ENCODE results near the gene IPO8.
A peak's percentile ranks its signal among the peaks of the same experiment; 100 is the strongest.

IPO8 gene

DNA sequence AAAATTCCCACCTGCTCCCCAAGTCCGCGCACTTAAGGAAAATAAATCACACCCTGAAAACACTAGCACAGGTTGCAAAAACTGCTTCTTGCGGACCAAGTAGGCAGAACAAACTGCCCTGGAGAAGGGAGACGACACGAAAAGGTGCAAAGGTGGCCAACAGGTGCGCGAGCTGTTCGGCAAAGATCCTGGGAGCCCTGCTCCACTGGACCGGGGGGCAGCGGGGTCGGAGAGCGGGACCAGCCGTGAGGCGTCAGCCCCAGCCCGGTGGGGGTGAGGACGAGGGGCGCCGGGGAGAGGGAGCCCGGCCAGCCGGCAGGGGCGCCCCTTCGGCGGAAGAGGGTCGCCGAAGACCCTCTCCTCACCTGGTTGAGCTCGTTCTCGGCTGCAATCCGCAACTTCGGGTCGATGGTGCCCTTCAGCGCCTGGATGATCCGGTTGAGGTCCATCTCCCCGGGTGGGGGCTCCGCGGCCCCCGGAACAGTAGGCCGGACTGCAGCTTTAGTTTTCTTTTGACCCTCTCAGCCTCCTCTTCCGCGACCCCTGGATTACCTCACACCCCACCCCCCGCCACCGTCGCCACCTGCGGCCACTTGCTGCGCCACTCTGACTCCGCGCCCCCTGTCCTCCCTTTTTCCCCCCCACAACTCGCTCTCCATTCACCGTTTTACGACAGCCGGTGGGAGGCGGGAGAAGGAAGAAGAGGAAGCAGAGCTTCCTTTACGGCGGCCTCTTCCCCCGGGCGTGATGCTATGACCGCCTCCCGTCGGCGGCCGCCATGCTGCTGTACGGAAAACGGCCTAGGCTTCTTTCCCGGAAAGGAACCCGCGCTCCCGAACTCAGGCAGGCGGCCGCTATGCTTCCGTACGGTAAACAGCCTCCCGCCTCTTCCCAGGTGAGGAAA lies at the start of gene IPO8:
TSS of gene IPO8 (minus strand) at position 671 of the 904 bp plus-strand sequence. CDS start at position 449, 222 bp downstream.
- DNase-seq, result peak; percentile 88 to 90

DNA sequence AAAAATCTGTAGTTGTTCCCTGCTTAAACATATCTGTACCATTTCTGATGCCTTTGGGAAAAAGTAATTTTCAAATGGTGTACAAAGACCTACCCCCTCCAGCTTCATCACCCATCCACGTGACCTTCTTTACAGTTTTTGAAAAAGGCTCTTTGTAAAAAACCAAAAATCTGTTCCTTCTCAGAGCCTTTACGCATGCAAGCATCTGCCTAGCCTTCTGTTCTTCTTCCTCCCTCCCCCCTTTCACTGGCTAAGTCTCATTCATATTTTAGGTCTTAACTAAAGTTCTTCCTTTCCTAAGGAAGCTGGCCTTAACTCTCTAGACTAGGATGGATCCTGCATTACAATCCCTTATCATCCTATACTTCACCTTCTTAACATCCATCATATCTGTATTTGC lies 48.7 kb upstream of the IPO8 start:
- DNase-seq, result no peak

DNA sequence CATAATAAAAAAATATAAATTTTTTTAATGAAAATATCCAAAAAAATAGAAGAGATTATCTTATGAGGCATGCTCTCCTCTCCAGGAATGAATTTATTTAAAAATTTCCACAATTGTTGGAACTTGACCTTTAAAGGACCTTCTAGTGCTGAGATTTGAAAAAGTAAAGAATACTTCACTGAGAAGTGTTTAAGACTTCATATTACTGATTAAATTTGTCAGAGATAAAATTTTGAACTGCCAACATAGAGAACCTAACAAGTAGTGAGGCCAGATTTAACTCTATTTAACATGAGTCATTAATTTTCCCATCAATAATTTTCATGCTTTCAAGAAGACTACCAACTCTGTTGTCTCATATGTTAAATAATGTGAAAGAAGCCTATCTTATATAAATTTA lies 44.6 kb upstream of the IPO8 start:
- no peak for DNase-seq

DNA sequence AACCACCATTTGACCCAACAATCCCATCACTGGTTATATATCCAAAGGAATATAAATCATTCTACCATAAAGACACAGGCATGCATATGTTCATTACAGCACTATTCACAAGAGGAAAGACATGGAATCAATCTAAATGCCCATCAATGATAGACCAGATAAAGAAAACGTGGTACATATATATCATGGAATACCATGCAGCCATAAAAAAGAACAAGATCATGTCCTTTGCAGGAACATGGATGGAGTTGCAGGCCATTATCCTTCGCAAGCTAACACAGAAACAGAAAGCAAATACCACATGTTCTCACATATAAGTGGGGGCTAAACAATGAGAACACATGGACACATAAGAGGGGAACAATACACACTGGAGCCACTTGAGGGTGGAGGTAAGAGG lies 43.4 kb upstream of the IPO8 start:
- no peak for DNase-seq

DNA sequence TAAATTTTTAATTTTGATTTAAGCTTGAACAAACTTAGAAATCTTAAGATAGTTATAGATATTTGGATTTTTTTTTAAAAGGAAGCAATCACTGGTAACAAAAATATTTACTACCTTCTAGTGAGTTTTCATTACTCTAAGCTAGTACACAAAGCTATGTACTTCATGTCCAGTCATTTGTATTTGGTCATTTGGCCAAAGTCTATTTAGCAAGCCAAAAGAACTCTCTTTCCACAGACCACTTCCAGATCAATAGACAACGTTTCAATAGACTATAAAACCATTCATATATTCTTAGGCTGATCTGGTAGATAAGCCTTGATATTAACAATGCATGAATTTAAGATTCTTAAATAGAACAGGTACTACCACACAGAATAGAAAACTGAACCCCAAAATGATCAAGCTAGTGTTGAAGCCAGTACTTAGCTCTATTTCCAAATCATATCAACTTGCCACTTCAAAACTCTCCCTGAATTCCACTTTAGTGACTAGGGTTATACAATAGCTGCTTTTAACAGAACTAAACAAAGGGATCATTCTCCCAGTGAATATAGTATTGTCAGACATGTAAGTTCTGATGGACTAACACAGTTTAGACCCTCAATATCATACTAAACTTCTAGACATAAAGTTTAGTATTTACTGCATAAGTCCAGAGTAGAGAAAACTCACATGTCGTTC lies 37.4 kb upstream of the IPO8 start:
- DNase-seq, result no peak

DNA sequence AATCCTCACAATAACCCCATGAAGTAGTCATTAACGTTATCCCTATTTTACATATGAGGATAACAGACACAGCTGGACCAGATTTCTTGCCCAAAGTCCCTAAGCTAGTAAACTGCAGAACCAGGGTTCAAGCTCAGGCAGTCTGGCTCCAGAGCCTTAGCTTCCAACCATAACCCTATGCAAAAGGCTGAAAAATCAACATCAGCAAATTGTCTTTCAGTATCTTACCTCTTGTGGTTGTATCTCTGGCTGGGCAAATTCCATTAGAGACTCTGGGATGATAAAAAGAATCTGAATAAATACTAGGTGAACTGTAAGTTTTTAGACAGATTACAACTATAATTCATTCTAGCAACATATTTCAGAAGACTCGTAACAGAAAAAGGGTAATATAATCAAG lies 34.3 kb upstream of the IPO8 start:
- DNase-seq, result no peak

DNA sequence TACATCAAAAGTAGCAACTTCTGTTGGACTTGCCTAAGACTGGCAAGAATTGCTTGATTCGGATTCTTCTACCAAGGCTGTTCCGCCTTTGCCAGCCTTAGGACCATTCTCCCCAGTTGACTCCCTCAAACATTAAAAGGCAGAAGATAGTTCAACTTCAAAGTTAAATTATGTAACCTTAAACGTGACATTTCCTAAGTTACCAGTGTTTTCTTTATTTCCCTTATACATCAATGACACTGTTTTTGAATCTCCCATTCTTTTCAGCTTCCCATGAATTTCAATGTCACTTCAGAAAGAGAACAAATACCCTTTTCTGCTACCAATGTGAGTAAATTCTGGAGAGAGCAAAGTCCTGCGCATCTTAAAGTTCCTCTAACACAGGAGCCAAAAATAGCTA lies 33.9 kb upstream of the IPO8 start:
- no peak for DNase-seq

DNA sequence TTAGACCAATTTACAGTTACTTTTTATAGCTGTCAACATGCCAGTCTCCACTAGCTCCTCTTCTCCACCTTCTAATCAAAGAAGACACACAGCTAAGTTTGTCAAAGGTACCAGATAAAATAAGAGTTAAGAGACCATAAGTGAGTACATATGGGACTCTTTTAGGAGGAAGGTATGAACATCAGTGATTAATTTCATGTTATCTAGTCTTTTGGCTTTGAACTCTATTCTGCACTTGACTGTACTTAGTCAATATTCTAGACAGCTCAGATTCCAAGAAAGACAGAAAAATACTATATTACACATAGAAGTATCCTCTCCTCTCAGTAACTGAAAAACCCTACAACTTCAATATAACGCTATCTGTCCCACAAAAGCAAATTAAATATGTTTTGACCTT lies 31.0 kb upstream of the IPO8 start:
- no peak for DNase-seq

DNA sequence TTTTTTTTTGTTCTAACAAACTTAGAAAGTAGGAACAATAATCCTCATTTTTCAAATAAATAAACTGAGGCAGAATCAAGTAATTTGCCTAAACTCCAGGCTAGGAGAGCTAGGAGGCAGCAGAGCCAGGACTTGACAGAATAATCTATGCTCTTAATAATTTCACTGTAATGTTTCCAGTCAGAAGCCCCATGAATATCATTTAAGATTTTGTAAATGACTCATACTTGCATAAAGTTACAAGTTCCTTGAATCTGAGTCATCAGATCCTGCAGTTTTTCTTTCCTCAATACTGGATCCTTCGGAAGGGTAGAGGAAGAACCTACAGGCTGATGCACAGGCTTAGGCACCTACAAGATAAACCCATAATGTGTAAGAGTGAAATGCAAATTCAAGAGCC lies 30.1 kb upstream of the IPO8 start:
- DNase-seq, result no peak

DNA sequence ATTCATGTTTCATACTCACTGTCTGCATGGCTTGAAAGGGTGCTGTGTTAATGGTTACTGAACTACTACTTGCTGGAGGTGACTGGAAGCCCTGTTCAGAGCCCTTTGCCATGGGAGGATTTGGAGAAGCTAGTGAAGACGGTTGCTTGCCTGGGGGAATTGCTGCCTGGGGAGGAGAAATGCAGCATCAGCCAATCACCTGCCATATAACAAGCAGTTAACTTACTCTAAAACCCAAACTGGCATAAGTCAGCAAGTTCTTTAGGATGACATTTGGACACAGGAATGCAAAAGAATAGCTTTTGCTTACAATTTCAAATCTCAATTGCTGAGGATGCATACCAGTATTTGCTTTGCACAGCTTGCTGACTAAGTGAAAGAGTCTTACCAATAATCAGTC lies 23.4 kb upstream of the IPO8 start:
- DNase-seq, result no peak

DNA sequence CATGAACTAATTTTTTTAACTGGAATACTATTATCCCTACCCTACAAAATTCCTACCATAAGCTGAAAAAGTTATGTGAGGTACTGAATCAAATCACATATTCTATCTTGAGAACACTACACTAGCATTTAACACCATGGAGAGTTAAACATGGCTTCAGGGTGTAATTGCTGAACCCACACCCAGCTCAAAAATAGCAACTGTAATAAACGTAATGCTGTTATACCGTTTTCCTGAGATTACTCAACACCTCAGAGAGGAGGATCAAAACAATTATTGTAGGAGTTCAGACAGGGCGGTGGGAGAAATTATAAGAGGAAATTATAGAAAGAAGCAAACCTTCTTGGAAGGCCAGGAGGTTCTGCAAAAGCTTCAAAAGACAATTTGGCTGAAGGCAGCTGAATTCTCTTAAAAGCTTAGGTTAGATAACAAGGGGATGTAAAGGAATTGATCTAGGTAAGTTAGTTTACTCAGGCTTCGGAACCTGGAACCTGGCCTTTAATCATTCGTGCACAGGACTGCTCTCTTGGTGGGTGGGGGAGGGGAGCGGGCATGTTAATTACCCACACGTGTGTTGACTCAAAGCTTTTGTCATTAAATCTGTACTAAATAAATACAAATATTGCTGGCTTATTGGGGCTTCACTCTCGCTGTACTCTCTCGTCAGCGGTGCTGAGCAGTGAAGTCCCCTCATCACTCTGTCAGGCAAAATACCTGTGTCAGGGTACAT lies 12.1 kb upstream of the IPO8 start:
- DNase-seq, result no peak

DNA sequence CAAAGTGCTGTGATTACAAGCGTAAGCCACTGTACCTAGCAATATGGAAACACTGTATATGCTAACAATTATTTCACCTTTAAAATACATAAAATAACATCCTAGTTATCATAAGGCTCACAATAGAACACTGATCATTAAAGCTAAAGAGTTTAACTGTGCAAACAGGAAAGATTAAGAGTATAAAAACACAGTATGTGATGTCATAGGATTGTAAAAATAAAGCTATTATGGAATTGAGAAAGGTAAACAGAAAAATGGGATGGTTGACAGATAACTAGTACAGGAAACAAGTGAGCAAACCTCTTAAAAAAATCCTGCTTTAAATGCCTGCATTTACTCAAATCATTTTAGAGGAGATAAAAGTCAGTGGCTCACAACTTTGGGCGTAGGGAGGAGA lies 10.8 kb upstream of the IPO8 start:
- no peak for DNase-seq

DNA sequence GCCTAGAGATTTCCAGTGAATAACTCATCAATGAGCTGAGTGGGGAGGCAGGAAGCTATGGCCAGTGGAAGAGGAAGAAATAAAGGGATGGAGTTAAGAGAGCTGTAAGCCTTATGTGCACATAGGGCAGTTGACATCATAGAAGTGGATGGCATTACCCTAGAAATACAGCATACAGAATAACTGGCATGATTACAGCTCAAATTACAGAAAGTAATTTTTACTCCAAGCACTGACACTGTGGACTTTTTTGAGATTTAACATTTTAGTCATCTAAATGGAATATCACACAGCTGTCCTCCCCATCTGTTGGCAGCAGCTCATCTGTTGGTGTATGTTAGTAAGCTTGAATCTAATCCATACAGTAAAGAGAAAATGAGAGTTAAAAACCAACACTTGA lies 5.4 kb upstream of the IPO8 start:
- no peak for DNase-seq

DNA sequence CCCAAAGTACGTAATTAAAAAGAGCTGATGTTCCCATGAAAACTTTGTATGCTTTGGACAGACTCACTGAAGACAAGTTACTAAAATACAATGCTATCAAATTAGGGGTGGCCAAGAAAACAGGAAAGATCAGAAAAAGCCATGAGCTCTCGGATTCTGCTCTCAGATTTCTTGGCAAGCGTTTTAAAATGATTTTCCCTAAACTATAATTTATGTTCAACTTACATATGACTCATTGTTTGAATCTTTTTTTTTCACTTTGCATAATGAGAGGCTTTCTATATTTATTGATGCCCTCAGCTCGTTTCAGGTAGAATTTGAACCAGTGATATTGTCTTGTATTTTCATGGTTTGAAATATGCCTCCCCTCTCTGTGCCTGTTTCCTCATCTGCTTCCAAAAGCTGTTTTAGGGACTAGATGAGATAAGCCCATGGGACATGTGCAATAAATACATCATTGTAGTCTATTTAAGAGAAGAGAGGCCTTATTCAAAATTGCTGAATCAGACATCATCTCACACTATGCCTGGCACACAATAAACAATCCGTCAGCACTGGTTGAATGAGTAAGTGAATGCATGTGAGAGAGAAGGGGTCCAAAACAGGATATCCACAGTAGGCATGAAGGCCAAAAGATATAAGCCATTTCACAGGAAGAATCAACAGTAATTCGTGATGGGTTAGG lies 4.7 kb upstream of the IPO8 start:
- no peak for DNase-seq

DNA sequence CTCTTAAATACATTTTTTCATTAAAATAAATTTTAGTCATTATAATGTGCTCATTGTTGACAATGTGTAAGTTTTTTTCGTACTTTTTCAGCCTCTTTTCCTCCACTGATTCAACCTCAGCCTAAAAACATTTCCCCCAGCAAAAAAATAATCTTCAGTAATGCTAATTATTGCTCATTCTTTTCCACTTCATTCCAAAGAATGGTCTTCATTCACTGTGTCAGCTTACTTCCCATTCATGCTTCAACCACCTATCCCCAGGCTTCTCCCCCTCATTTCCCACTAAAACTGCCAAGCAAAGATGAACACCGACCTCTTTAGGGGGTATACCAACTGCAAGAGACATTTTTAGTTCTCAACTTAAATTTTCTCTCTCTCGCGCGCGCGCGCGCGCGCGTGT lies 2.7 kb upstream of the IPO8 start:
- DNase-seq, result no peak

DNA sequence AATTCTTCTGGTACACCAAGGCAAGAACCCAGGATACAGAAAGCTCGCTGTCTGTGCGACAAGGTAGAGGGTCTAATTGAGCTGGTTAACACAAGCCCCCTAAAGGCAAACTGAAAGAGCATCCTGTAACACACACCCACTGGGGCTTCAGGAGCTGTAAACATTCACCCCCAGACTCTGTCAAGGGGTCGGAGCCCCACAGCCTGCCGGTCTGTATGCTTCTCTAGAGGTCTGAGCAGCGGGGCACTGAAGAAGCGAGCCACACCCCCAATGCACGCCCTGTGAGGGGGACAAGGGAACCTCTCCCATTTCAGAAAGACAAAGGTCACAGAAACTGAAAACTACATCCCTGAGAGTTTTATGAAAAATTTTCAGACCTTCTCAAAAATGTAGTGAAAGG lies 1.3 kb upstream of the IPO8 start:
- no peak for DNase-seq

DNA sequence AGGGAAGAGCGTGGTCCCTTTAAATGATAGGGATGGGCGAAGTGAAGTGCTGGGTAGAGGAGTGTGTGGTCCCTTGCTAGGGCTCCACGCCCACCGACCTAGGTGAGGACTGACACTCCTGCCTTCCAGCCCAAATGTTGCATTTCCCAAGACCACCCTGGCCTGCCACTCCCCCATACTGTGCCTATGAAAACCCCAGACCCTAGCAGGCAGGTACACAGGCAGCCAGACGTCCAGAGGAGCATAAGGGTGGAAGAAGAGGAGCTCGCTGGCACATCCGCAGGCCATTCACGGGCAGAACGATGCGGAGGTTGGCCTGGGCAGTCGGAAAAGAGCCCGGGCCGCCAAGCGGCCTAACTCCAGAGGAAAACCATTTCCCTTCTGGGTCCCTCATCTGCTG lies 817 bp upstream of the IPO8 start:
- DNase-seq, result no peak

DNA sequence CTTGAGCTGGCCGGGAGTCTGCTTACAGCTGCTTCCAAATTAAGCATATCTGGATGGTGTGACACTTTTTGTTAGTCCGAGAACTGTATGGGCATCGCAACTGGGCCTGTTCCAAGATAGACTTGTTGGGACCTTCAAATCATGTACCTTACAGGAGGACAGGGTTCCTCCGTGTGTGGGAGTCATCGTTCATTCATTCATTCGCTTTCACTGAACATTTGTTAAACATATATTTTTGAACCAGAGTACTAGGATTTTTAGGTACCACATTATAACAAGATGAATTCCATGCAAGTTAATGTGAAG lies 387 bp upstream of the IPO8 start:
- DNase-seq, result no peak

DNA sequence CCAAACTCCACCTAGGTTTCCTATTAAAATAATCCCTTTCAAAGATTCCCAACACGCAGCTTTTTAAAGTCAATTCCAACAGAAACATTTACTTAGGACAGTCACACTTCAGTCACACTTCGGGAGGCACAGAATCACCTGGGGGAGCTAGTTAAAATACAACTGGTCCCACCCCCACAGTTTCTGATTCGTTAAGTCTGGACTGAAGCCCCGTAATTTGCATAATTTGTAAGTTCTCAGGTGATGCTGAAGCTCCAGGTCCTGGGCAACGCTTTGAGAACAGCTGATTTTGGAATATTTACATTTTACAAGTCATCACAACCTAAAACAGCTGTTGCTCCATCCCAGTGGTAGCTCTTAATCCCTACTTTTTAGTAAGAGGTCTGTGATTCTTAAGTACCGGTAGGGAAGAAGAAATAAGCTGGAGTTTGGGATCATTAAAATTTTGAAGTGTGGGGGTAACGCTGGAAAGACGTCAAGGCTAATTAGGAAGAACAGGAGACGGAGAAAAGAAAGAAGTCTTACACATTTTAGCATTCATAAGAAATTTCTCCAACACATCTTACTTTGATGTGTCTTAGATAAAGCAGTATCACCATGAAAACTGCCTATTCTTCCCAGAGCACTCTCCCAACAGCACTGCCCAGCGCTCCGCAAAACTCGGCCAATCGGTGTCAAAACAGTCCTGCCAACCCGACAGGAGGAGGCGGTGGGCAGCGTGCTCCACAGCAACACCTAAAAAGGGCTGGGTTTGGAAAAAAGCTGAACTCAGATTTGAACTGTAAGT lies 1.1 kb downstream of the IPO8 start:
- DNase-seq, result peak in 1 of 2 donors; percentile 7

DNA sequence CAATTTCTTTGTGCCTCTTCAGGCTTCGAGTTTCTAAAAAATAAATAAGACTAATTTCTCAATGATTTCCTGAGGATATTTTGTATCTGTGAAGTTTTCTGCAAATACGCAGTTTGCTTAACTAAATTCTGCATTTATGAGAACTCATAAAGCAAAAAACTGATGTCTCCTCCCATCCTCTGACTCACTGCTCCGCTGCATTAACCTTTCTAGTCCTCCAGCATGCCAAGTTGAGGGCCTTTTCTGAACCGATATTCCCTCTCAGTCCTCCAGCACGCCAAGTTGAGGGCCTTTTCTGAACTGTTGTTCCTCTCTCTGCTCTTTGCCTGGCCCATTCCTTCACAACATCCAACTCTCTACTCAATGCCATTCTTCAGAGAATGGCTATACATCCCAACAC lies 3.2 kb downstream of the IPO8 start:
- DNase-seq, result no peak

DNA sequence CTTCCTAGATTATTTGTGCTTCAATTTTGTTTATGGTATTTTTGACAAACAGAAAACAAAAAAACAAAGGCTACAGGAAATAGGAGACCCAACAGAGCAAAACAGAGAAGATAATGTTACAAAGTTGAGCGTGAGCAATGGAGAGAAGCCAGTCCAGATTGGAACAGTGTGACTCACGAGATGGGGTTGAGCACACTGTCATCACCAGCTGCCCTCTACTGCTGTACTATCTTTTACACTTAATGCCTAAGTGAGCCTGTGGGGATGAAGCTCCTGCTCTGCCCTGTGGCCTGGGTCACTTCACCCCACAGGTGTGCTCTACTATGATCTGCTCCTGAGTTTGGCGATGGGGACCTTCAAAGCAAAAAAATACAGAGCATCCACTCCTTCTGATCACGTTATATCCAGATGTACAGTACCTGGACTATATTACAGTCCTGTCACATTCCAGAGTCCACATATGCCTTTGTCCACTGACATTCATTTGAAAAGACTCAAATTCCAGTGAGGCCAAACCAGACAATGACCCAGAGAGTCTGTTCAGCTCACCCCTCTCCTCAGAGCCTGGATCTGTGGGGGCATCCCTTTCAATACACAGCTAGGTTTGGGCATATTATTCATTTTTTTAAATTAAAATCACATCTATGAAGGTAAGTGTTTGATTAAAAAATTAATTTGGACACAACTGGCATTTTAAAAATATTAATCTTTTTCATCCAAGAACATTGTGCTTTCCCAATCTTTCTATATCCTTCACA lies 4.4 kb downstream of the IPO8 start:
- DNase-seq, result no peak
